Smooth muscle cell (in vitro differentiated cells): ENCODE results near the gene HIRA. TPM values are rescaled to one million over a fixed set of nuclear protein-coding genes. Genes with fewer than 3 reads are reported as not detected.
A peak's percentile ranks its signal among the peaks of the same experiment; 100 is the strongest.

Experiments used
- DNase-seq: peaks from one replicate; lab custom pipeline; 2025; ENCODE audit not compliant: unreplicated experiment; lab: John Stamatoyannopoulos, UW
- H2AFZ ChIP-seq: fragments of 200-600 bp; sonication (generic); 2 replicates; pipeline ENCODE4 v1.6.0; 2016; ENCODE audit warnings: antibody characterized with exemption, low read depth, mild to moderate bottlenecking
- H3F3A ChIP-seq: fragments of 200-600 bp; sonication (generic); 2 replicates; pipeline ENCODE4 v1.6.0; 2017; ENCODE audit warnings: antibody characterized with exemption, low read depth
- H3K27ac ChIP-seq: fragments of 200-600 bp; sonication (generic); 2 replicates; pipeline ENCODE4 v1.5.1; 2016; ENCODE audit warnings: low read depth, mild to moderate bottlenecking
- H3K27me3 ChIP-seq: fragments of 200-600 bp; sonication (generic); 2 replicates; pipeline ENCODE4 v1.6.1; 2016; ENCODE audit warnings: low read depth, mild to moderate bottlenecking
- H3K36me3 ChIP-seq: fragments of 200-600 bp; sonication (generic); 2 replicates; pipeline ENCODE4 v1.5.1; 2016; ENCODE audit warnings: low read depth
- H3K4me1 ChIP-seq: fragments of 200-600 bp; sonication (generic); 2 replicates; pipeline ENCODE4 v1.5.1; 2016; ENCODE audit warnings: low read depth
- H3K4me2 ChIP-seq: fragments of 200-600 bp; sonication (generic); 2 replicates; pipeline ENCODE4 v1.6.0; 2016; ENCODE audit warnings: mild to moderate bottlenecking
- H3K4me3 ChIP-seq: fragments of 200-600 bp; sonication (generic); 2 replicates; pipeline ENCODE4 v1.5.1; 2016; ENCODE audit warnings: mild to moderate bottlenecking
- H3K79me2 ChIP-seq: fragments of 200-600 bp; sonication (generic); 2 replicates; pipeline ENCODE4 v1.6.0; 2016; ENCODE audit warnings: low read depth, mild to moderate bottlenecking
- H3K9ac ChIP-seq: fragments of 200-600 bp; sonication (generic); 2 replicates; pipeline ENCODE4 v1.6.0; 2016; ENCODE audit warnings: low read depth
- H3K9me3 ChIP-seq: fragments of 200-600 bp; sonication (generic); replicated peaks from 2 replicates; pipeline ENCODE4 v1.5.1; 2016; ENCODE audit warnings: low read depth
- H4K20me1 ChIP-seq: fragments of 200-600 bp; sonication (generic); 2 replicates; pipeline ENCODE4 v1.6.0; 2016; ENCODE audit warnings: low read depth
- WGBS: methylation state at CpG from one replicate; pipeline ENCODE4 v1.1.7; 2016; ENCODE audit warnings: low lambda C conversion rate; 5-methylcytosine and 5-hydroxymethylcytosine counted together
- polyA plus RNA-seq: library from polyadenylated mRNA; unstranded; fragments of >200 nt; fragmentation: Nextera tagmentation; extraction: Ambion mirVana; gene quantifications from 2 replicates; pipeline ENCODE4 v1.2.1, GENCODE V29; 2016
- total RNA-seq: library from RNA; depleted of rRNA; stranded (reverse); fragments of >200 nt; gene quantifications from 2 replicates; pipeline ENCODE4 v1.2.3, GENCODE V29; 2014
- TF ChIP-seq, protein P1 (sequence below): fragments of 200-600 bp; sonication (generic); IDR thresholded peaks from 2 replicates; pipeline ENCODE4 v1.5.1; 2017; ENCODE audit warnings: borderline replicate concordance, mild to moderate bottlenecking, antibody characterized with exemption; ENCODE audit not compliant: insufficient read depth, poor library complexity, severe bottlenecking

The HIRA gene
- total RNA-seq, result 8.7 and 9.8 TPM in 2 replicates
- polyA plus RNA-seq, result 7.3 and 9.8 TPM in 2 replicates

DNA sequence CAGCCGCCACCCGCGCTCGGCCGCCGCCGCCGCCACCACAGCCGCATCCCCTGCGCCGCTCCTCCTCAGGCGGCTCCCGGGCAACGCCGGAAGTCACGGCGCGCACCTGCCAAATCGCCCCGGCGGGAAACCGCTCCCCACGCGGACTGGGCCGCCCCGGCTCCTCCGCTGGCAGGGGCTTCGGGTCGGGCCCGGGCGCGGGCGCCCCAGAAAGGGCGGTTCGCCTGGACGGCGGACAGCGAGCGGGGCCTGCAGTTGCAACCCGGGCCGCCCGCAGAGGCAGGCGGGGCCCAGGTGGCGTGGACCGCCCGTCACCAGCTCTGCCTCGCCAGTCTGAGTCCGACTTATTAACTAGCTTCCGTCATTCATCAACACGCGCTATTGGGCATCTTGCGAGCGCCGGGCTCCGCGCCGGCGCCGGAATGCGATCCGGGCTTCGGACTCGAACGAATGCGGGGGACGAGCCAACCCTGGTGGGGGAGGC, at the start of gene HIRA:
Gene HIRA, minus strand, starts transcription at position 85 of the 484 bp plus-strand sequence. CDS start 257 bp downstream, outside the sequence.
- peaks cover 58% of the 10 kb centered on the region for H3K79me2 ChIP-seq
- peak; percentile 84 for DNase-seq
- H3K4me1 ChIP-seq, result peaks cover 11% of the 10 kb centered on the region
- H4K20me1 ChIP-seq, result peaks cover 26% of the 10 kb centered on the region
- H3K9me3 ChIP-seq, result no peaks in the 10 kb centered on the region
- TF ChIP-seq, protein P1, sequence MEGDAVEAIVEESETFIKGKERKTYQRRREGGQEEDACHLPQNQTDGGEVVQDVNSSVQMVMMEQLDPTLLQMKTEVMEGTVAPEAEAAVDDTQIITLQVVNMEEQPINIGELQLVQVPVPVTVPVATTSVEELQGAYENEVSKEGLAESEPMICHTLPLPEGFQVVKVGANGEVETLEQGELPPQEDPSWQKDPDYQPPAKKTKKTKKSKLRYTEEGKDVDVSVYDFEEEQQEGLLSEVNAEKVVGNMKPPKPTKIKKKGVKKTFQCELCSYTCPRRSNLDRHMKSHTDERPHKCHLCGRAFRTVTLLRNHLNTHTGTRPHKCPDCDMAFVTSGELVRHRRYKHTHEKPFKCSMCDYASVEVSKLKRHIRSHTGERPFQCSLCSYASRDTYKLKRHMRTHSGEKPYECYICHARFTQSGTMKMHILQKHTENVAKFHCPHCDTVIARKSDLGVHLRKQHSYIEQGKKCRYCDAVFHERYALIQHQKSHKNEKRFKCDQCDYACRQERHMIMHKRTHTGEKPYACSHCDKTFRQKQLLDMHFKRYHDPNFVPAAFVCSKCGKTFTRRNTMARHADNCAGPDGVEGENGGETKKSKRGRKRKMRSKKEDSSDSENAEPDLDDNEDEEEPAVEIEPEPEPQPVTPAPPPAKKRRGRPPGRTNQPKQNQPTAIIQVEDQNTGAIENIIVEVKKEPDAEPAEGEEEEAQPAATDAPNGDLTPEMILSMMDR, result no peak
- no peaks in the 10 kb centered on the region for H3K27me3 ChIP-seq
- H3K4me2 ChIP-seq, result peak within 1 kb of the TSS; percentile 99
- H3K36me3 ChIP-seq, result no peaks in the 10 kb centered on the region
- peak within 1 kb of the TSS; percentile 92 for H3K27ac ChIP-seq
- H3K4me3 ChIP-seq, result peak within 1 kb of the TSS; percentile 84
- H2AFZ ChIP-seq, result peak within 1 kb of the TSS; percentile 93
- WGBS, result under 1% methylated on average over 49 of the region's 66 CpGs
- H3K9ac ChIP-seq, result peak within 1 kb of the TSS; percentile 88
- H3F3A ChIP-seq, result peaks cover 4% of the 10 kb centered on the region

GRCh38 chr22:19480789-19481188, 49.3 kb upstream of the HIRA start:
- no peaks in the 10 kb centered on the region for H3K36me3 ChIP-seq
- H2AFZ ChIP-seq, result no peak overlapping the region
- peak overlapping the region; percentile 87 for H3K4me2 ChIP-seq
- H3K79me2 ChIP-seq, result peaks cover 37% of the 10 kb centered on the region
- H3K9ac ChIP-seq, result no peak overlapping the region
- no peak overlapping the region for H3K4me3 ChIP-seq
- H4K20me1 ChIP-seq, result peaks cover 27% of the 10 kb centered on the region
- DNase-seq, result no peak
- no peaks in the 10 kb centered on the region for H3K9me3 ChIP-seq
- no peaks in the 10 kb centered on the region for H3K27me3 ChIP-seq
- 81% methylated on average over 10 of the region's 10 CpGs for WGBS
- TF ChIP-seq, protein P1, result no peak
- H3K4me1 ChIP-seq, result peaks cover 18% of the 10 kb centered on the region
- no peaks in the 10 kb centered on the region for H3F3A ChIP-seq
- no peak overlapping the region for H3K27ac ChIP-seq

- H3K27ac ChIP-seq, result no peak overlapping the region
- TF ChIP-seq, protein P1, result no peak
- no peaks in the 10 kb centered on the region for H3K36me3 ChIP-seq
- DNase-seq, result no peak
- no peaks in the 10 kb centered on the region for H3F3A ChIP-seq
- H3K4me1 ChIP-seq, result peaks cover 18% of the 10 kb centered on the region
- peak overlapping the region; percentile 50 for H3K9ac ChIP-seq
- H3K9me3 ChIP-seq, result no peaks in the 10 kb centered on the region
- H3K4me2 ChIP-seq, result peak overlapping the region; percentile 87
- H3K4me3 ChIP-seq, result peak overlapping the region; percentile 91
- H4K20me1 ChIP-seq, result peaks cover 33% of the 10 kb centered on the region
- no peaks in the 10 kb centered on the region for H3K27me3 ChIP-seq
- peak overlapping the region; percentile 97 for H2AFZ ChIP-seq
- WGBS, result 4% methylated on average over 3 of the region's 15 CpGs
- H3K79me2 ChIP-seq, result peaks cover 43% of the 10 kb centered on the region
These were observed 48.6 kb upstream of the HIRA start for GRCh38 chr22:19480173-19480568.
